GM21786 (cell line): ENCODE results near the gene ZHX3.

Source experiments
- ATAC-seq: cut with Tn5 transposase; IDR thresholded peaks from one replicate; pipeline ENCODE4 v1.9.1; 2021; ENCODE audit not compliant: unreplicated experiment

The ZHX3 gene

DNA sequence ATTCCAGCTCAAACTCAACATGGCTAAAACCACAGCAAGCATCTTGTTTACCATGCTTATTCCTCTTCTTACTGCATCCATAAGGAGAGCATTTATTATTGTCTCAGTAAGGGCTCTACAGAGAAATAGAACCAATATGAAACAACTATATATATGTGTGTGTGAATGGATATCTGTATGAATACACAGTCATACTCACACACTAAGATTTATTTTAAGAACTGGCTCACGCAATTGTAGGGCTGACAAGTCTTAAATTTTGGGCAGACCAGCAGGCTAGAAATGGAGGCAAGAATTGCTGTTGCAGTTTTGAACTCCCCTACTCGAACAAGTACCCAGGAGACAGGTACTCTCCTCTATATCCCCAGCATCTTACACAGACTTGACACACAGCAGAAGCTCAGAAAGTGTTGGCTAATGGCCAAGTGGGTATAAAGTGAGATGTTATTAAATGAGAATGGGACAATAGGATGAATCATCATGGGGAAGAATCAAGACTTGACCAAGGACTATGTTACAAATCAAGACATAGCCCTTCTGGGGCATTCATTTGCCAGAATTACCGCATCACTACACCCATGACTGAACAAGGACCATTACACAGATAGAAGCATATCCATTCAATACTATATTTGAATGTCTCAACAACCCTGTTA lies 13.0 kb downstream of the ZHX3 start:
- no peak for ATAC-seq

- ATAC-seq: no peak
These were observed 13.5 kb downstream of the ZHX3 start for GRCh38 chr20:41304002-41304401.

GRCh38 chr20:41300886-41301285 lies 16.6 kb downstream of the ZHX3 start:
- no peak for ATAC-seq

DNA sequence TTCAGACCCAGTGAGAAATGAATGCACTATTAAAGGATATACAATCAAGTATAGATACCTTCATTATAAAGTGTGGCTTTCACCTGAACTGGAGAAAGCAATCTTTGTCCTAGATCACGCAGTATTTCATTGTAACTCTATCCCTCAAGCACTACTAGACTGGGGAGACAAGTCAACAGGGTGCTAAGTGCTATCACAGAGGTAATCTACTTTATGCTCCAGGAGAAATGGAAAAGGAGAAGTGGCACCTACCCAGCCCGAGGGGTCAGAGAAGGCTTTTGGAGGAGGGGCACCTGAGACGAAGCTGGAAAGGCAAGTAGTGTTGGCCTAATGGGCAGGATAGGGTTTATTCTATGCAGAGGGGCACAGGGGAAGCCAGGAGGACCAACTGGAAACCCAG lies 17.1 kb downstream of the ZHX3 start:
- no peak for ATAC-seq

GRCh38 chr20:41299899-41300298 lies 17.6 kb downstream of the ZHX3 start:
- no peak for ATAC-seq

GRCh38 chr20:41293269-41294037 lies 24.1 kb downstream of the ZHX3 start:
- ATAC-seq: no peak

GRCh38 chr20:41290804-41291389 lies 26.6 kb downstream of the ZHX3 start:
- ATAC-seq: no peak

- ATAC-seq: no peak
These were observed 30.2 kb downstream of the ZHX3 start for GRCh38 chr20:41287327-41287726.

DNA sequence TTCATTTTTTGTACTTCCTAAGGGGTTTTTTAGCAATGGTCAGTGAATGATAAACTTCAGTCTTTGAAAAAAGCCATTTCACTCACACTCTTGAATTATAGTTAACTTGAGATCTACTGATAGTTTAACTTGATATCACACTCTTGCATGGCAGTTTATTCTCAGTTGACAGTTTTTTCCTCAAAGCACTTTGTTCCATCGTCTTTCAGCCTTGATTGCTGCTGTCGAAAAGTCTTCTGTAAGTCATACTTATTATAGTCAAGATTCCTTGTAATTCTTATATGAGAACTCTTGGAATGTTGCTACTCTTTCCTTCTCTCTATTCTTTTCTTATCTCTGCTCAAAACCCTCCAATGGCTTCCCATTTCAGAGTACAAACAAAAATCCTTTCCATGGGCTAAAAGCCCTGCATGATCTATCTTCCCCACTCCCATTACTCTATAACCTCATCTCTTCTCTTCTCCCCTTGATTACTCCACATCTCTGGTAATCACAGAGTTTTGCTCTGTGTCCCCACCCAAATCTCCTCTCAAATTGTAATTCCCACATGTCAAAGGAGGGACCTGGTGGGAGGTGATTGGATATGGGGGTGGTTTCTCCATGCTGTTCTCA lies 31.2 kb downstream of the ZHX3 start:
- no peak for ATAC-seq

GRCh38 chr20:41279546-41280225 lies 37.8 kb downstream of the ZHX3 start:
- ATAC-seq: no peak

DNA sequence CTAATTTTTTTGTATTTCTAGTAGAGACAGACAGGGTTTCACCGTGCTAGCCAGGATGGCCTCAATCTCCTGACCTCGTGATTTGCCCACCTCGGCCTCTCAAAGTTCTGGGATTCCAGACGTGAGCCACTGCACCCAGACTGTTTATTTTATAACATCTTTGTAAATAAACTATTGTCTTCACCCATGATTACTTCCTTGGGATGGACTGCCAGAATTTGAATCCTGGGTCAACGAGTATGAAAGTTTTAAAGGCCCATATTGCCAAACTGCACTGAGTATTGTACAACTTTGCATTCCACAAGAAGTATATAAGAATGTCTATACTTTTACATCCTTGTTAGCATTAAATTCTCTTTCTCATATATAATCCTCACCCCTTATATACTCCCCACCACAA lies 38.6 kb downstream of the ZHX3 start:
- no peak for ATAC-seq

- no peak for ATAC-seq
These were observed 40.5 kb downstream of the ZHX3 start for GRCh38 chr20:41277049-41277448.

DNA sequence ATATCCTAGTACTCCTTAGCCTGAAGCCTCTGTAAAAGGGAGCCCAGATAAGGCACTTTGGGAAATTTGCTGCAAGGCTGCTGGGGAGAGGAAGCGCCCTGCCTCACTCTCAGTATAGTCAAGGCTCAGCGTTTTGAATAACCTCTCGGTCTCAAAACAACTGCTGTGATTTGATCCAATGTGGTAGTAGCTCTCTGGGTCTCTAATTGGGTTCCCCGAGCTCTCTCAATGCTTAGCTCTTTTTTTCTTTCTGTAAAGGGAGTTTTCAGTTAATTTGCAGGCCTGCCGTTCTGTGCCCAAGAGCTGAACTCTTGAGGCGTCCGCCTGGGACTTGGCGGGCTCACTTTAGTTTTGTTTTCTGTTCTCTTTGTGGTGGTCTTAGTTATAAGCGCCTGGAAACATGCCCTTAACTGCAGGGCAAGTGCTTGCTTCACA lies 41.2 kb downstream of the ZHX3 start:
- ATAC-seq: no peak

DNA sequence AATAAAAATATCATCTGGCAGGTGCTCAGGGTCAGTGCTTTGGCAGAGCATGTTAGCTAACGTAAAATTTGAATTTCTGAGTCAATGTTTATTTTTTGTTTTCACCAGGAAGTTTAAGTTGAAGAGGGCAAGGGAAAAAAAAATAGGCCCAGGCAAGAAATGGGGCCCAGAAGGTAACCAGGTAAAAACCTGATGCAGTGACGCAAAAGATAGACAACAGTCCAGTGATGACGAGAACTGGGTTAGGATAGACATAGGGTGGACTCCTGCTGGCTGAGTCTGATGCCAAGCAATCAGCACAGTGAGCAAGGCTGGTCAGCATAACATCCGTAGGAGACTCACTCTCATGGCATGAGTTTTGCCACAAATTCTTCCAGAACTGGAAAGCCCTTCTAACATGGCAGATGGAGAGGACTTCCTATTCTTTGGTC lies 42.2 kb downstream of the ZHX3 start:
- no peak for ATAC-seq

DNA sequence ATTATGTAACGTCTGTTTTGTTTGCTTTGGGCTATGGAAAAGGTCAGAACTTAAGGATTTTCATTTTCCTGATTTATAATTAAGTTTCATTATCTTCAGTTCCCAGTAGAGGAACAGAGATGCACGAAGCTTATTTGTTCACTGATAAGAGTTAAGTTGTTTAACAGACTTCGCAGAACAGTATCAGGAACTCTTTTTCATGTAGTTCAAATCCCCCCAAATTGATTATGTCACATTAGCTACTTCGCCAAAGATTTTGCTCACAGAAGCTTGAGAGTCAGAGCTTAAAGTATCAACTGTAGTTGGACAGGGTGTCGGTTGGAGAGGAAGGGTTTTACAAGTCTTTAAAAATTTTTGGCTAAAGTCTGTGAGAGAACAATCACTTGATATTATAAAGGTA lies 43.4 kb downstream of the ZHX3 start:
- no peak for ATAC-seq

- no peak for ATAC-seq
These were observed 44.1 kb downstream of the ZHX3 start for GRCh38 chr20:41273445-41273844.

- ATAC-seq: no peak
These were observed 45.2 kb downstream of the ZHX3 start for GRCh38 chr20:41272339-41272738.

GRCh38 chr20:41268917-41269652 lies 48.4 kb downstream of the ZHX3 start:
- no peak for ATAC-seq

DNA sequence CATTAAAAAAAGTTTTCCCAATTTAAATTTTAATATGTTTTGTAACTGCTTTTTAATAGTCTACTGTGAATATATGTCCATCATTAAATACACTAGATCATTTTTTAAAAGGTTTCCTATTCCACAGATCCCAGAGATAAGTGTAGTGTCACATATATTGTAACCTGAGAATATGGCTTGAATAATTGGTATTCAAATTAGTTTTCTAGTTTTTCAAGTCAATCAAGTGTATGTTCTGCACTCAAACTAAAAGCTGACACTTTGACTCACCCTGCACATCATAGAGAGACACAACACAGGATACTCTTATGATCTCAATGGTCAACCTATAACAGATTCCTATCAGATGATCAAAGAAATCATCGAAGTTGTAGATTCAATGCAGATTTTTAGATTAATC lies 49.1 kb downstream of the ZHX3 start:
- ATAC-seq: no peak

DNA sequence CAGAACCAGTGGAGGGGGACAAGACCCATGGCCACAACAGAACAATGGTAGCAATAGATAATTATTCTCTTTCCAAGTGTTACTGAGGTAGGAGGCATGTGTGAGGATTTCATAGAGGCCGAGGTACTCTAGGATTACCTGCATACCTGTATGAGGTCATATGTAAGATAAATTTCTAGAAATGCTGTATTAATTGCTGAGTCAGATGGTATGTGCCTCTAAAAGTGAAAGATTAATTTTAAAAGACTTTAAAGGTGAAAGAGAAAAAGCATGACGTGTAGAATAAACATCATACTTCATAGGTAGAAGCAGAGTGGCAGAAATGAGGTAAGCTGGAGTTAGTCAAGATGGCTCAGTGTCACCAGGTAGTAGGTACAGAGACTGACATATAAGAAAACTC lies 51.6 kb downstream of the ZHX3 start:
- ATAC-seq: no peak

DNA sequence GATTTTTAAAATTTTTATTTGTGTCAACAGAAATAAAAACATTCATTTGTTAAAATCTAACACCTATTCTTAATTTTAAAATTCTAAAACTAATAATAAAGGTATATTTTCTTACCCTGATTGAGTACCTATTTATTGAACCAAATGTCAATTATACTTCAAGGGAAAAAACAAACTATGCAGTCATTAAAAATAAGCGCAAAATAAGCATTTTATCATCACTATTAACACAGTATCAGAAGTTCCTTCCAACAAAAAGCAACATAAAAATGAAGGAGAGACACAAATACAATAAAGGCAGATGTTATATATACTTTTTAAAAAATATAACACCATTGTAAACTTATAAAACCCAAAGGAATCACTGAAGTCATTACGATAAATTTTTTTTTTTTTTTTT lies 52.7 kb downstream of the ZHX3 start:
- no peak for ATAC-seq
